ENCODE results near the gene TRAF1. TPM values are rescaled to one million over a fixed set of nuclear protein-coding genes. Genes with fewer than 3 reads are reported as not detected.

TRAF1 gene
- total and polyA plus RNA-seq, 2 donors (not counting 1 experiment from before 2014, with no cell fraction given) = 0.58 to 3.8 TPM

DNA sequence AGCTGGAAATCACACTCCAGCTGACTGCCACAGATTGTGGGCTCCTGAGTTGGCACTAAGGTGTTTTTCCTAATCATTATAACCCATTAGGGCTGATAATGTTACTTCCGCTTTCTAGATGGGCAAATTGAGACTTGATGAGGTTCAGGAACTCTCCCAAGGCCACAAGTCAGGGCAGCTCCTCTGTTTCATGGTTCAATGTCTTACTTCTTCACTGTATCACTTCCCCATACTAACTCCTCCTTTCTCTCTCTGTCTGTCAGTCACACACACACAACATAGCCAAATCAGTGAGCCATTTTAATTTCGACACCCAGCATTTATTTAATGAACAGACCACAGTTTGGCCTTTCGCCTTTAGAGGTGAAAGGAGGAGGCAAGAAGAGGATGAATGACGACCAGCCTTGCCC, 17.8 kb upstream of the TRAF1 start:
- Histone ChIP-seq H3K9ac (ENCODE audit: insufficient read depth, low read length) (no peak overlapping the region), H2AFZ (ENCODE audit: low read length) (no peak overlapping the region), H3K27ac (ENCODE audit: insufficient read depth, low read length) (no peak overlapping the region), H3K79me2 (ENCODE audit: control insufficient read depth, insufficient read depth, low read length) (no peaks in the 10 kb centered on the region), H3K4me1 (ENCODE audit: control insufficient read depth, extremely low read depth, insufficient read depth, low read length) (peaks cover 14% of the 10 kb centered on the region), H3K36me3 (ENCODE audit: control insufficient read depth, insufficient read depth, low read length) (no peaks in the 10 kb centered on the region), H3K4me3 (replicated peaks in 1 of 4; ENCODE audit: control extremely low read depth in 1 of 4, insufficient read depth in 1 of 4, low read depth in 3 of 4, low read length in 4 of 4) (no peak overlapping the region), H4K20me1 (ENCODE audit: control insufficient read depth, extremely low read depth, insufficient read depth, low read length) (no peaks in the 10 kb centered on the region), H3K4me2 (ENCODE audit: extremely low read depth, insufficient read depth, low read length) (no peak overlapping the region), H3K27me3 (ENCODE audit: control insufficient read depth, insufficient read depth, low read length) (no peaks in the 10 kb centered on the region), H3K9me3 (ENCODE audit: control insufficient read depth, insufficient read depth, low read depth, low read length) (no peaks in the 10 kb centered on the region)
- no peak for DNase-seq (ENCODE audit: low read depth in 2 of 2)
- TF ChIP-seq CTCF (conservative IDR thresholded peaks at IDR 0.05 in 1 of 2, IDR thresholded peaks at IDR 0.05 in 1 of 2; ENCODE audit: low read depth in 1 of 2, low read length in 2 of 2) = no peak
- no peak for TF ChIP-seq EZH2 (IDR thresholded peaks at IDR 0.05; ENCODE audit: low read length, missing control alignments)

DNA sequence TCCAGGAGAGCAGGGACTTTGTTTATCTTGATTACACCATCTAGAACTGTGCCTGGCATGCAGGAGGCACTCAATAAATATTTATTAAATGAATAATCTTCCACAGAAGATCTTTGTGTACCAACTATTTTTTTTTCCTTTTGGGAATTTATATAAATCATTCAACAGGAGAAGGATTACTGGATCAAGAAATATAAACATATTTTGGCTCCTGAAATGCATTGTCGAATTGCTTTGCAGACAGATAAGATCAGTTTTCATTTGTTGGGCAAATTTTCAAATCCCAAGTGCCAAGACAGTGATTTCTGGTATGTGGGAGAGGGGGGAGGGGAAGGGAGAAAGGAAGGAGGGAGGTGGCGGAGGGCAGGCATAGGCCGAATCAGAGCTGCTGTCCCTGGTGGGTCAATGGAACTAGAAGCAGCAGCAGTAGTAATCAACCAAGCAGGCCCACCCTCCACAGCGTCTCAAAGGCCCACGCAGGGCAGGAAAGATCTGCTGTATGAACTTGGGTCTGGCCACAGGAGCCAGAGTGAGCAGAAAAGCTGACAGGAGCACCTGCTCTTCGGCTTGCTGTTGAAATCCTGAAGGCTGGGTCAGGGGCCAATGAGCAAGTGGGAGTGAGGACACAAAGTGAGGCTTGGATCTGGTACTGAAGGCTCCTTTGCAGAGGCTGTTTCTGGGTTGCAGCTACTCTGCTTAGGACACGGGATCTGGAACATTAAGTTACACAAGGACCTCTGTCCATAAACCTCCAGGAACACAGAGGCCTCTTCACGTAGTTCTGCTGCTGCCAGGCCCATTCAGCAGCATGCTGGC, 15.8 kb upstream of the TRAF1 start:
- Histone ChIP-seq H3K27ac (ENCODE audit: insufficient read depth, low read length) (no peak overlapping the region), H3K4me1 (ENCODE audit: control insufficient read depth, extremely low read depth, insufficient read depth, low read length) (peaks cover 14% of the 10 kb centered on the region), H3K4me2 (ENCODE audit: extremely low read depth, insufficient read depth, low read length) (no peak overlapping the region), H3K4me3 (replicated peaks in 1 of 4; ENCODE audit: control extremely low read depth in 1 of 4, insufficient read depth in 1 of 4, low read depth in 3 of 4, low read length in 4 of 4) (no peak overlapping the region), H3K79me2 (ENCODE audit: control insufficient read depth, insufficient read depth, low read length) (no peaks in the 10 kb centered on the region), H2AFZ (ENCODE audit: low read length) (no peak overlapping the region), H3K27me3 (ENCODE audit: control insufficient read depth, insufficient read depth, low read length) (no peaks in the 10 kb centered on the region), H3K36me3 (ENCODE audit: control insufficient read depth, insufficient read depth, low read length) (no peaks in the 10 kb centered on the region), H3K9ac (ENCODE audit: insufficient read depth, low read length) (no peak overlapping the region), H3K9me3 (ENCODE audit: control insufficient read depth, insufficient read depth, low read depth, low read length) (no peaks in the 10 kb centered on the region), H4K20me1 (ENCODE audit: control insufficient read depth, extremely low read depth, insufficient read depth, low read length) (no peaks in the 10 kb centered on the region)
- DNase-seq (ENCODE audit: low read depth in 2 of 2) = no peak
- TF ChIP-seq CTCF (conservative IDR thresholded peaks at IDR 0.05 in 1 of 2, IDR thresholded peaks at IDR 0.05 in 1 of 2; ENCODE audit: low read depth in 1 of 2, low read length in 2 of 2) = no peak
- no peak for TF ChIP-seq EZH2 (IDR thresholded peaks at IDR 0.05; ENCODE audit: low read length, missing control alignments)

DNA sequence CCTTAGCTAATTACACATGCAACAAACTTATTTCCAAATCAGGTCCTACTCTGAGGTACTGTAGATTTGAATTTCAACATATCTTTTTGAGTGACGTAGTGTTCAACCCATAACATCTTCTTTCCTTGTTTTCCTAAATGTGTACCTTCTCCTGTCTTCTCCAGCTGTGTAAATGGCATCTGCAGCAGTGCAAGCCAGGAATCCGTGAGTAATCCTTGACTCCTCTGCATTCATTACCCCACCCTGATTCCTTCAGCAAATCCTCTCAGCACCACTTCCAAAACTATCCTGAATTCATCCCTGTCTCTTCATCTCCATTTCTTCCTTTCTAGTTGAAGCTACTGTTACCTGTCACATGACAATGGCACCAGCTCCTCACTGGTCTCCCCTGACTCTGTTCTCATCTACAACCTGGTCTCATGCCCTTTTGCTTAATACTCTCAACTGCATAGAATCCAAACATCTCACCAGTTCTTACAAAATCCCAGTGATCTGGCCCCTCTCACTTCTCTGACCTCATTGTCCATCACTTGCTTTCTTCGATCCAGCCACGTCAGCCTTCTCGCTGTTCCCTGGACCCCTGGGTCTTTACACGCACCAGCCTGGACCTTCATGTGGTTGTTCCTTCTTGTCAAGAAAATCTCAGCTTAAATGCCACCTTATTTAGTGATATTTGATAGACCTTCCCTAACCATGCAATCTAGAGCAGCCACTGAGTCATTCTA, 14.6 kb upstream of the TRAF1 start:
- no peak overlapping the region for H3K27ac ChIP-seq (ENCODE audit: insufficient read depth, low read length)
- no peak overlapping the region for H3K9ac ChIP-seq (ENCODE audit: insufficient read depth, low read length)
- H2AFZ ChIP-seq (ENCODE audit: low read length) = peak overlapping the region; percentile 47
- peak in 1 of 2 donors; percentile 59 for DNase-seq (ENCODE audit: low read depth in 2 of 2)
- no peaks in the 10 kb centered on the region for H4K20me1 ChIP-seq (ENCODE audit: control insufficient read depth, extremely low read depth, insufficient read depth, low read length)
- H3K9me3 ChIP-seq (ENCODE audit: control insufficient read depth, insufficient read depth, low read depth, low read length) = no peaks in the 10 kb centered on the region
- H3K4me2 ChIP-seq (ENCODE audit: extremely low read depth, insufficient read depth, low read length) = peak overlapping the region; percentile 68
- peaks cover 18% of the 10 kb centered on the region for H3K4me1 ChIP-seq (ENCODE audit: control insufficient read depth, extremely low read depth, insufficient read depth, low read length)
- no peak overlapping the region for H3K4me3 ChIP-seq (replicated peaks in 1 of 4; ENCODE audit: control extremely low read depth in 1 of 4, insufficient read depth in 1 of 4, low read depth in 3 of 4, low read length in 4 of 4)
- no peaks in the 10 kb centered on the region for H3K36me3 ChIP-seq (ENCODE audit: control insufficient read depth, insufficient read depth, low read length)
- no peaks in the 10 kb centered on the region for H3K27me3 ChIP-seq (ENCODE audit: control insufficient read depth, insufficient read depth, low read length)
- TF ChIP-seq EZH2 (IDR thresholded peaks at IDR 0.05; ENCODE audit: low read length, missing control alignments) = no peak
- no peak for TF ChIP-seq CTCF (conservative IDR thresholded peaks at IDR 0.05 in 1 of 2, IDR thresholded peaks at IDR 0.05 in 1 of 2; ENCODE audit: low read depth in 1 of 2, low read length in 2 of 2)
- no peaks in the 10 kb centered on the region for H3K79me2 ChIP-seq (ENCODE audit: control insufficient read depth, insufficient read depth, low read length)
